T-cell (primary cell): Measurements from ENCODE around the gene DPP10. TPM values are rescaled to one million over a fixed set of nuclear protein-coding genes. Genes with fewer than 3 reads are reported as not detected.
"Not testable (repeated sequence)": the region's sequence is repeated elsewhere in the genome, so short reads cannot be mapped to it uniquely, and the experiment has no call there.

Source experiments
- ATAC-seq, 4 experiments: fragments of 200-7000 bp in 3 of 4; fragments of 150-1000 bp in 1 of 4; cut with Tn5 transposase; replicated peaks in 1 of 4; 1 replicate in 3 of 4; 2 replicates in 1 of 4; pipeline ENCODE4 v1.10.0; 2021; ENCODE audit warnings: moderate library complexity in 3 of 4, mild to moderate bottlenecking in 2 of 4, moderate number of reproducible peaks in 1 of 4
- CTCF ChIA-PET, 2 donors: fragments of 300-600 bp; sonication (Branson Sonifier 250); formaldehyde crosslinking; loops; one replicate each; lab custom pipeline; 2022; ENCODE audit warnings: antibody characterized with exemption in 2 of 2; lab: Charles Lee
- POLR2A ChIA-PET, 2 donors: fragments of 300-600 bp; sonication (Branson Sonifier 250); formaldehyde crosslinking; loops; one replicate each; lab custom pipeline; 2022; ENCODE audit warnings: antibody characterized with exemption in 2 of 2; lab: Charles Lee
- DNase-seq, 35 experiments: peaks; one replicate each; pipeline versions ENCODE4 v3.0.0 to v3.0.0-alpha.2; 2013 to 2023
- H3K27ac ChIP-seq: one replicate; pipeline ENCODE4 v1.5.1; 2013; ENCODE audit warnings: low read length
- H3K27me3 ChIP-seq, 2 experiments: replicated peaks in 1 of 2; 1 replicate in 1 of 2; 2 replicates in 1 of 2; pipeline versions ENCODE4 v1.6.1 to v1.7.0; 2013; ENCODE audit warnings: low read length in 1 of 2, mixed read lengths in 1 of 2; ENCODE audit not compliant: control insufficient read depth in 2 of 2, insufficient read depth in 2 of 2; ENCODE audit errors: extremely low read depth in 1 of 2
- H3K36me3 ChIP-seq, 2 donors: 1 replicate in 1 of 2; 2 replicates in 1 of 2; pipeline versions ENCODE4 v1.6.1 to v1.7.0; 2013; ENCODE audit warnings: low read length in 1 of 2; ENCODE audit not compliant: control insufficient read depth in 2 of 2, insufficient read depth in 1 of 2; ENCODE audit errors: extremely low read depth in 1 of 2
- H3K4me1 ChIP-seq, 2 experiments: 1 replicate in 1 of 2; 2 replicates in 1 of 2; pipeline versions ENCODE4 v1.6.1 to v1.7.0; 2013; ENCODE audit warnings: low read length in 2 of 2, mixed read lengths in 1 of 2; ENCODE audit not compliant: insufficient read depth in 2 of 2, control insufficient read depth in 1 of 2; ENCODE audit errors: extremely low read depth in 1 of 2
- H3K4me3 ChIP-seq, 2 donors: 1 replicate in 1 of 2; 2 replicates in 1 of 2; pipeline versions ENCODE4 v1.5.1 to v1.7.0; 2013; ENCODE audit warnings: mild to moderate bottlenecking in 2 of 2, low read length in 1 of 2, moderate library complexity in 1 of 2; ENCODE audit not compliant: control insufficient read depth in 1 of 2; ENCODE audit errors: extremely low read depth in 1 of 2
- H3K9me3 ChIP-seq: 2 replicates; pipeline ENCODE4 v1.7.0; 2013
- H3K27ac Mint-ChIP-seq, 2 donors: one replicate each; pipeline ENCODE4 v1.8.0; 2020 to 2021; ENCODE audit warnings: mild to moderate bottlenecking in 2 of 2, mixed read lengths in 2 of 2
- H3K27me3 Mint-ChIP-seq, 2 donors: one replicate each; pipeline ENCODE4 v1.8.0; 2021 to 2022; ENCODE audit warnings: mixed read lengths in 2 of 2
- H3K36me3 Mint-ChIP-seq: one replicate; pipeline ENCODE4 v1.8.0; 2021; ENCODE audit warnings: mixed read lengths
- H3K4me1 Mint-ChIP-seq, 3 donors: one replicate each; pipeline ENCODE4 v1.8.0; 2020 to 2022; ENCODE audit warnings: mixed read lengths in 3 of 3, mild to moderate bottlenecking in 1 of 3
- H3K4me3 Mint-ChIP-seq, 3 donors: one replicate each; pipeline ENCODE4 v1.8.0; 2020 to 2022; ENCODE audit warnings: mild to moderate bottlenecking in 3 of 3, mixed read lengths in 3 of 3, moderate library complexity in 3 of 3
- H3K9me3 Mint-ChIP-seq, 3 donors: one replicate each; pipeline ENCODE4 v1.8.0; 2020 to 2022; ENCODE audit warnings: mixed read lengths in 3 of 3
- WGBS: methylation state at CpG from one replicate; pipeline ENCODE4 v1.1.5; 2013; ENCODE audit warnings: missing lambda C conversion rate; ENCODE audit not compliant: insufficient coverage; 5-methylcytosine and 5-hydroxymethylcytosine counted together
- total RNA-seq, 35 experiments: library from RNA in 6 of 35; stranded (reverse) in 6 of 35; fragments of 120-200 nt in 1 of 35; gene quantifications; one replicate each; pipeline versions ENCODE4 v1.2.1 to v1.2.4 and lab custom pipeline; 2013 to 2026

Gene DPP10
- total RNA-seq (not detected), total RNA-seq (lab: John Stamatoyannopoulos, UW) (0 to 0.09 (median 0) reads per million in 29 experiments)
- 0.48 TPM for total RNA-seq (2013)

DNA sequence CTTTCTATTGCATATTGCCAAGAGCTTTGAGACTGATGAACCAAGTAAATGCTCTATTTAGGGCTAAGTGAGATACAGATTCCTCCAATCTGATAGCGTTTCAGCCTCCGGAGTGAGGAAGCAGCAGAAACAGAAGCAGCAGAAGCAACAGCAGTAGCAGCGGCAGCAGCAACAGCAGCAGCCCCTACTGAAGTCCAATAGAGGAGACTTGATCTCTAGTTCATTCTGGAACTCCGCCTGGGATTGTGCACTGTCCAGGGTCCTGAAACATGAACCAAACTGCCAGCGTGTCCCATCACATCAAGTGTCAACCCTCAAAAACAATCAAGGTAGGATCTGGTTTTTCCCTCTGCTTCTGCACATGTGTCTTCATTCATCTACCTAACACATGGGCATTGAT, at the start of gene DPP10:
DPP10 (plus strand) TSS at position 132 of the 400 bp plus-strand sequence.
- ATAC-seq: no peak
- Histone ChIP-seq H3K27me3 (no peaks in the 10 kb centered on the region), H3K4me1 (no peaks in the 10 kb centered on the region), H3K36me3 (no peaks in the 10 kb centered on the region), H3K4me3 (no peak within 1 kb of the TSS), H3K27ac (no peak within 1 kb of the TSS), H3K9me3 (no peaks in the 10 kb centered on the region)
- WGBS: 17% methylated on average over 5 of the region's 5 CpGs
- DNase-seq: no peak
- no peaks in the 10 kb centered on the region for H3K36me3 Mint-ChIP-seq
- no peak within 1 kb of the TSS for H3K4me3 Mint-ChIP-seq
- no peaks in the 10 kb centered on the region for H3K9me3 Mint-ChIP-seq
- ChIA-PET CTCF (no interaction called here), POLR2A (no interaction called here)
- no peaks in the 10 kb centered on the region for H3K4me1 Mint-ChIP-seq
- H3K27me3 Mint-ChIP-seq: peaks cover 0 to 9% of the 10 kb centered on the region in 2 donors
- H3K27ac Mint-ChIP-seq: no peak within 1 kb of the TSS

DNA sequence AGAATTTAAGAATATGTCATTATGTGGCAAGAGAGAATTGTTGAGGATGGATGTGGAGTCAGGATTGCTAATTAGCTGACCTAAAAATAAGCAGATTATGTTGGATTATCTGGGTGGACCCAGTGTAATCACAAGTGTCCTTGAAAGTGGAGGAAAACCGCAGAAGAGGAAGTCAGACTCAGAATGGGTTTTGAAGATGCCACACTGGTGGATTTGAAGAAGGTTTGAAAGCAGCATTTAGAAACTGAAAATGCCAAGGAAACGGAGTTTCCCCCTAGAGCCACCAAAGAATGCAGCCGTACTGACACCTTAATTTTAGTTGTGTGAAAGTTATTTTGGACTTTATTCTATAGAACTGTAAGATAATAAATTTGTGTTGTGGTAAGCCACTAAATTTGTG, 41.6 kb upstream of the DPP10 start:
- Mint-ChIP-seq H3K36me3 (no peaks in the 10 kb centered on the region), H3K27ac (no peak overlapping the region), H3K4me1 (no peaks in the 10 kb centered on the region), H3K27me3 (peaks cover 0 to 4% of the 10 kb centered on the region in 2 donors), H3K9me3 (peaks cover 0 to 5% (median 0%) of the 10 kb centered on the region in 3 donors), H3K4me3 (no peak overlapping the region)
- CTCF ChIA-PET: no interaction called here
- Histone ChIP-seq H3K36me3 (no peaks in the 10 kb centered on the region), H3K27ac (no peak overlapping the region), H3K4me3 (no peak overlapping the region), H3K9me3 (no peaks in the 10 kb centered on the region), H3K4me1 (no peaks in the 10 kb centered on the region), H3K27me3 (no peaks in the 10 kb centered on the region)
- ATAC-seq (no peak), DNase-seq (no peak)
- POLR2A ChIA-PET: no interaction called here
- WGBS: 48% methylated on average over 3 of the region's 3 CpGs

DNA sequence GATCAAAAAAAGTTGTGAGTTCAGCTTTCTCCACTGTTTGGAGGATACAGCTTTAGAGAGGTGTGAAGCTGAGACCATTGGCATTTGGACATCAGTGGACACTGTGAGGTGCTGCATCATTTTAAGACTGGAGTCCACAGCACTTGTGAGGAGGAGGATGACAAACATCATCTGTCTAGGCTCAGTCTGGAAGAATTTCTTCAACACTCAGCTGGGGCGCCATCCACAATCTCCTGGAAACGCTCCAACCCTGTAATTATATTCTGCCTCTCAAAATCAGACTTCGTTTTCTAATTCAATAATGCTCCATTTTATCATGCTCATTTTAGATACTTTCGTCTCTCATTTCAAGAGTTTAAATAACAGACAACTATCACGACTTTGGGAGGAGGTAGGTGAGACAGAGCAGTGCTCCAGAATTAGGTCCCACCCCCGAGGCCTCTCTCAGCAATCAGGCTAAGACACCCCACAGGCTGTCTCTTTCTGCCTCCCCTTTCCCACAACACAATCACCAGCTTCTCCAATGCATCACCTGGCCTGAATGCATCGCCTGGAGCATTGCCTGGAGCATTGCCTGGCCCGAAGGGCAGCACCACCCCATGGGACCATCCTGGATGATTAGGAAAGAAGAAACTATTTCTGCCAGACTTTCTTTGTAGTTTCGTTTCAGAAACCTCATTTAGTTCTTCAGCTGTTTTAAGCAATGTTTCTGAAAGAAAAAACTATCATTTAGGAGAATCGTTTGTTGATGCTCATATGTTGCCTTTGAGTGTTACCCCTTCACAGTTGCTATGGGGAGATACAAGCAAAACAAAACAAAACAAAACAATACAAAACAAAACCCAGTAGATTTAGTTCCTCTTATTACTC, 37.0 kb upstream of the DPP10 start:
- Mint-ChIP-seq H3K27me3 (peaks cover 0 to 4% of the 10 kb centered on the region in 2 donors), H3K27ac (no peak overlapping the region), H3K4me1 (no peaks in the 10 kb centered on the region), H3K36me3 (no peaks in the 10 kb centered on the region), H3K4me3 (no peak overlapping the region), H3K9me3 (peaks cover 5 to 16% (median 7%) of the 10 kb centered on the region in 3 donors)
- H3K4me3 ChIP-seq: no peak overlapping the region
- DNase-seq (no peak), ATAC-seq (no peak)
- no peaks in the 10 kb centered on the region for H3K27me3 ChIP-seq
- no peaks in the 10 kb centered on the region for H3K36me3 ChIP-seq
- ChIA-PET CTCF (no interaction called here), POLR2A (no interaction called here)
- no peaks in the 10 kb centered on the region for H3K9me3 ChIP-seq
- WGBS: 60% methylated on average over 1 of the region's 10 CpGs
- H3K27ac ChIP-seq: no peak overlapping the region
- no peaks in the 10 kb centered on the region for H3K4me1 ChIP-seq

DNA sequence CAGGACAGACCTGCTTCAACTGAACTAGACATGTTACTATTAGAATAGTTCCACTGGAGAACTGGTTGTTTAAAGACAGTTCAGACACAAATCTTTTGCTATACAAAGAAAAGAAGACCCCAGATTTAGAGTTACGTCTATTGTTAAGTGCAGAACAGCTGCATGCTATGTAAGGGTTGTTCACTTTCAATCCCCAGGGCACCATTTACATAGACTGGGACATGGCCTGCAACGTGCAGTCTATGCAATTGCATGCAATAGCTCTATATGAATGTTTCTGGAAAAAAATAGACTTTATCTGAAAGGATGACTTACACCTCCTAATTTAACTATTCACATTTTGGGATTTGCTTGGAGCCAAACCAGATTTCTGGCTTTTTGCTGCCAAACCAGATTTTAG, 36.1 kb upstream of the DPP10 start:
- Histone ChIP-seq H3K4me3 (no peak overlapping the region), H3K27ac (no peak overlapping the region), H3K27me3 (no peaks in the 10 kb centered on the region), H3K9me3 (no peaks in the 10 kb centered on the region), H3K36me3 (no peaks in the 10 kb centered on the region), H3K4me1 (no peaks in the 10 kb centered on the region)
- DNase-seq (no peak), ATAC-seq (no peak)
- CTCF ChIA-PET: no interaction called here
- peaks cover 7 to 16% (median 10%) of the 10 kb centered on the region in 3 donors for H3K9me3 Mint-ChIP-seq
- POLR2A ChIA-PET: no interaction called here
- H3K4me3 Mint-ChIP-seq: no peak overlapping the region
- peaks cover 0 to 8% of the 10 kb centered on the region in 2 donors for H3K27me3 Mint-ChIP-seq
- H3K4me1 Mint-ChIP-seq: no peaks in the 10 kb centered on the region
- H3K36me3 Mint-ChIP-seq: no peaks in the 10 kb centered on the region
- WGBS: no CpG with 5 or more reads among the region's 2 CpGs
- H3K27ac Mint-ChIP-seq: no peak overlapping the region

DNA sequence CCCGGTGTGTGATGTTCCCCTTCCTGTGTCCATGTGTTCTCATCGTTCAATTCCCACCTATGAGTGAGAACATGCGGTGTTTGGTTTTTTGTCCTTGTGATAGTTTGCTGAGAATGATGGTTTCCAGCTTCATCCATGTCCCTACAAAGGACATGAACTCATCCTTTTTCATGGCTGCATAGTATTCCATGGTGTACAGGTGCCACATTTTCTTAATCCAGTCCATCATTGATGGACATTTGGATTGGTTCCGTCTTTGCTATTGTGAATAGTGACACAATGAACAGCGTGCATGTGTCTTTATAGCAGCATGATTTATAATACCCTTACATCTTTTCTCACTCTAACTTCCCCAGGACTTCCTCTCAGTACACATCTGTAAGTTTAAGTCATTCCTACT, 35.1 kb upstream of the DPP10 start:
- H3K27me3 ChIP-seq, H3K9me3 ChIP-seq, H3K4me3 Mint-ChIP-seq, CTCF ChIA-PET, H3K36me3 ChIP-seq, H3K27me3 Mint-ChIP-seq, H3K4me1 Mint-ChIP-seq, POLR2A ChIA-PET, H3K4me3 ChIP-seq, H3K27ac Mint-ChIP-seq, H3K27ac ChIP-seq, DNase-seq, H3K4me1 ChIP-seq, H3K36me3 Mint-ChIP-seq, ATAC-seq: not testable (repeated sequence)
- WGBS: no CpG with 5 or more reads among the region's 5 CpGs
- H3K9me3 Mint-ChIP-seq: peaks cover 7 to 16% (median 10%) of the 10 kb centered on the region in 3 donors

DNA sequence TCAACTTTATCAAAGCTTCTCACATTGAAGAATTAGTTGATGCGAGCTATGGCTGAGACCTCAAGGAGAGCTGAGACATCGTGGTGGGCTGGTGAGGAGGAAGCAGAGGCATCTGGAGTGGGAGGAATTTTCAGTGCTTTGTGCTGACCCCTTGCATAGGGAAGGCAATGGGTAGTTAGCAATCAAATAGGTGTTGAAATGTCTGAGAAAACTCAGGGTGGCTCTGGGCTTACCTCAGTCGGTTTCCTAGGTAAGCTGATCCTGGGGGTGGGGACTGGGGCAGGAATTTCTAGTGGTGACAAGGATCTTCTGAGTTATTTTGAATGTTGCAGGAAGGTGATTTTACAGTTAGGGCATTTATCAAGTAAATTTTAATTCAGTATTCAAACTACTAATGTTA, 20.7 kb upstream of the DPP10 start:
- no peaks in the 10 kb centered on the region for H3K4me1 ChIP-seq
- Mint-ChIP-seq H3K36me3 (no peaks in the 10 kb centered on the region), H3K27me3 (peaks cover 4 to 8% of the 10 kb centered on the region in 2 donors), H3K4me3 (no peak overlapping the region), H3K4me1 (no peaks in the 10 kb centered on the region), H3K9me3 (no peaks in the 10 kb centered on the region), H3K27ac (no peak overlapping the region)
- H3K4me3 ChIP-seq: no peak overlapping the region
- CTCF ChIA-PET: no interaction called here
- ATAC-seq: no peak
- H3K27me3 ChIP-seq: no peaks in the 10 kb centered on the region
- POLR2A ChIA-PET: no interaction called here
- DNase-seq: no peak
- 57% methylated on average over 2 of the region's 3 CpGs for WGBS
- no peaks in the 10 kb centered on the region for H3K9me3 ChIP-seq
- H3K36me3 ChIP-seq: no peaks in the 10 kb centered on the region
- no peak overlapping the region for H3K27ac ChIP-seq
